Activated CD8-positive, alpha-beta T cell treated with anti-CD3 and anti-CD28 coated beads for 36 hours (primary cell): ENCODE results near the gene MBNL1. TPM values are rescaled to one million over a fixed set of nuclear protein-coding genes. Genes with fewer than 3 reads are reported as not detected.

ENCODE experiments used
- ATAC-seq: fragments of 200-7000 bp; cut with Tn5 transposase; one replicate; pipeline ENCODE4 v1.10.0; 2021; ENCODE audit warnings: mild to moderate bottlenecking, moderate library complexity
- CTCF ChIA-PET: fragments of 350-600 bp; sonication (Branson Sonifier 250); formaldehyde crosslinking; loops from one replicate; lab custom pipeline; 2021; ENCODE audit warnings: antibody characterized with exemption; lab: Charles Lee
- POLR2A ChIA-PET: fragments of 350-600 bp; sonication (Branson Sonifier 250); formaldehyde crosslinking; loops from one replicate; lab custom pipeline; 2021; ENCODE audit warnings: antibody characterized with exemption; lab: Charles Lee
- DNase-seq: peaks from one replicate; pipeline ENCODE4 v3.0.0-alpha.2; 2020
- H3K27ac Mint-ChIP-seq: one replicate; pipeline ENCODE4 v1.8.0; 2021; ENCODE audit warnings: mild to moderate bottlenecking, mixed read lengths
- H3K27me3 Mint-ChIP-seq: one replicate; pipeline ENCODE4 v1.8.0; 2021; ENCODE audit warnings: mixed read lengths
- H3K36me3 Mint-ChIP-seq: one replicate; pipeline ENCODE4 v1.8.0; 2021; ENCODE audit warnings: low read depth, mixed read lengths
- H3K4me1 Mint-ChIP-seq: one replicate; pipeline ENCODE4 v1.8.0; 2021; ENCODE audit warnings: low read depth, mixed read lengths
- H3K4me3 Mint-ChIP-seq: one replicate; pipeline ENCODE4 v1.8.0; 2021; ENCODE audit warnings: mild to moderate bottlenecking, moderate library complexity, mixed read lengths
- H3K9me3 Mint-ChIP-seq: one replicate; pipeline ENCODE4 v1.8.0; 2021; ENCODE audit warnings: mixed read lengths
- CTCF ChIP-seq: fragments of 200-600 bp; IDR thresholded peaks from one replicate; pipeline ENCODE4 v1.8.0; 2022; ENCODE audit warnings: antibody characterized with exemption, mild to moderate bottlenecking
- intact Hi-C: fragments of 100-400 bp; cut with micrococcal nuclease; formaldehyde crosslinking; loops from one replicate; pipeline ENCODE4 v1.10.0; 2022
- total RNA-seq, 2 experiments: library from RNA; stranded (reverse); gene quantifications; one replicate each; pipeline ENCODE4 v1.2.3, GENCODE V29; 2021

Gene MBNL1
- total RNA-seq, 2 experiments from 2014 or later = 341 to 360 TPM

- Mint-ChIP-seq H3K27me3 (no peaks in the 10 kb centered on the region), H3K27ac (peak overlapping the region; percentile 10), H3K9me3 (peaks cover 1% of the 10 kb centered on the region), H3K36me3 (peaks cover 64% of the 10 kb centered on the region), H3K4me1 (peaks cover 79% of the 10 kb centered on the region), H3K4me3 (no peak overlapping the region)
- no peak for ATAC-seq
- CTCF ChIA-PET = interaction anchor here (0.7 kb wide), 1 partner anchor 104 kb away, joined by 3 read pairs; no protein-coding TSS in a partner anchor
- TF ChIP-seq CTCF = no peak
- no peak for DNase-seq
- POLR2A ChIA-PET = interaction anchor here (0.6 kb wide), 1 partner anchor 14 kb away, joined by 3 read pairs; no protein-coding TSS in a partner anchor
- intact Hi-C loops = no loop called here
These were observed 69.5 kb downstream of the MBNL1 start for GRCh38 chr3:152338159-152338720.

GRCh38 chr3:152339881-152340505 is 71.3 kb downstream of the MBNL1 start:
- DNase-seq (no peak), ATAC-seq (no peak)
- ChIA-PET POLR2A (no interaction called here), CTCF (interaction anchor here (1.2 to 1.3 kb wide), 2 partner anchors 14 to 104 kb away, joined by 3 to 4 read pairs; no protein-coding TSS in a partner anchor)
- no peaks in the 10 kb centered on the region for H3K27me3 Mint-ChIP-seq
- intact Hi-C loops = no loop called here
- no peak for TF ChIP-seq CTCF
- no peak overlapping the region for H3K4me3 Mint-ChIP-seq
- H3K27ac Mint-ChIP-seq = peak overlapping the region; percentile 56
- H3K4me1 Mint-ChIP-seq = peaks cover 75% of the 10 kb centered on the region
- H3K36me3 Mint-ChIP-seq = peaks cover 64% of the 10 kb centered on the region
- peaks cover 1% of the 10 kb centered on the region for H3K9me3 Mint-ChIP-seq

GRCh38 chr3:152345233-152345632 is 76.5 kb downstream of the MBNL1 start:
- no peak for TF ChIP-seq CTCF
- DNase-seq (no peak), ATAC-seq (no peak)
- ChIA-PET POLR2A (interaction anchor here (0.6 kb wide), 1 partner anchor 491 kb away, joined by 3 read pairs; no protein-coding TSS in a partner anchor), CTCF (interaction anchor here (0.9 to 1.6 kb wide), 3 partner anchors 13 to 99 kb away, joined by 3 to 7 read pairs (median 3); no protein-coding TSS in a partner anchor)
- intact Hi-C loops = no loop called here
- Mint-ChIP-seq H3K27ac (peak overlapping the region; percentile 59), H3K27me3 (no peaks in the 10 kb centered on the region), H3K36me3 (peaks cover 43% of the 10 kb centered on the region), H3K4me1 (peaks cover 52% of the 10 kb centered on the region), H3K9me3 (no peaks in the 10 kb centered on the region), H3K4me3 (no peak overlapping the region)

- ChIA-PET CTCF (interaction anchor here (0.9 to 1.6 kb wide), 3 partner anchors 14 to 98 kb away, joined by 3 to 7 read pairs (median 3); no protein-coding TSS in a partner anchor), POLR2A (interaction anchor here (0.6 to 1.1 kb wide), 2 partner anchors 24 to 490 kb away, joined by 3 read pairs; no protein-coding TSS in a partner anchor)
These were observed 77.3 kb downstream of the MBNL1 start for GRCh38 chr3:152346058-152346457.

More at GRCh38 chr3:152346058-152346457, 77.3 kb downstream of the MBNL1 start:
- no peak for DNase-seq
- no peaks in the 10 kb centered on the region for H3K9me3 Mint-ChIP-seq
- no peak overlapping the region for H3K4me3 Mint-ChIP-seq
- peaks cover 46% of the 10 kb centered on the region for H3K4me1 Mint-ChIP-seq
- H3K27me3 Mint-ChIP-seq = no peaks in the 10 kb centered on the region
- H3K36me3 Mint-ChIP-seq = peaks cover 41% of the 10 kb centered on the region
- no peak for ATAC-seq
- TF ChIP-seq CTCF = no peak
- intact Hi-C loops = no loop called here
- no peak overlapping the region for H3K27ac Mint-ChIP-seq
